Activated CD4-positive, alpha-beta T cell treated with anti-CD3 and anti-CD28 coated beads, Interleukin-2, amount 50 U/mL, for 4 hours (primary cell): ENCODE measurements around the gene SUN3.
"Not testable (repeated sequence)": the region's sequence is repeated elsewhere in the genome, so short reads cannot be mapped to it uniquely, and the experiment has no call there.

ENCODE experiments used
- DNase-seq, 2 experiments: peaks; one replicate each; pipeline ENCODE4 v3.0.0-alpha.2; 2020

SUN3 gene

DNA sequence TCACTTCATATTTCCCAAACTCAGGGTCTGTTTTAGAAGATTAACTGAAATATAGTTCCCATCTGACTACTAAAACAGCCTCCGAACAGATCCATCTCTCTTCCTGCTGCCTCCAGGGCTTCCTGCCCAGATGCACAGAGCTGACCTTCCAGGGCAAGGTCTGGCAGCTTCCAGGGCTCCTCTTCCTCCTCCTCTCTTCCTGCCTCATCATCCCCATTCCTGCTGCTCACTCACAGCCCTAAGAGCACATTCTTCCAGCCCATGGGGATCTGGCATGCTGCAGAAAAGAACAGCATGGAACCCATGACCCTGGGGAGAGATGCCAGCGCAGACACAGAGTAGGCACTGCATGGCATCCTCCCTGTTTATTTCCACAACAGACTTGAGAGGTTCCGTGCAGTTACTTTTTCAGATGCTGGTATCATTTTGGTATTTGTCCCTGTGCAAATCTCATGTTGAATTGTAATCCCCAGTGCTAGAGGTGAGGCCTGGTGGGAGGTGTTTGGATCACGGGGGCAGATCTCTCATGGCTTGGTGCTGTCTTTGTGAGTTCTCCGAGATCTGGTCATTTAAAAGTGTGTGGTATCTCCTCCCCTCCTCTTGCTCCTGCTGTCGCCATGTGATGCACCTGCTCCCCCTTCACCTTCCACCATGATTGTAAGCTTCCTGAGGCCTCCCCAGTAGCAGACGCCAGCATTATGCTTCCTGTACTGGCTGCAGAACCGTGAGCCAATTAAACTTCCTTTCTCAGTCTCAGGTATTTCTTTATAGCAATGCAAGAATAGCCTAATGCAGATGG, 85.0 kb downstream of the SUN3 start:
- DNase-seq = no peak

DNA sequence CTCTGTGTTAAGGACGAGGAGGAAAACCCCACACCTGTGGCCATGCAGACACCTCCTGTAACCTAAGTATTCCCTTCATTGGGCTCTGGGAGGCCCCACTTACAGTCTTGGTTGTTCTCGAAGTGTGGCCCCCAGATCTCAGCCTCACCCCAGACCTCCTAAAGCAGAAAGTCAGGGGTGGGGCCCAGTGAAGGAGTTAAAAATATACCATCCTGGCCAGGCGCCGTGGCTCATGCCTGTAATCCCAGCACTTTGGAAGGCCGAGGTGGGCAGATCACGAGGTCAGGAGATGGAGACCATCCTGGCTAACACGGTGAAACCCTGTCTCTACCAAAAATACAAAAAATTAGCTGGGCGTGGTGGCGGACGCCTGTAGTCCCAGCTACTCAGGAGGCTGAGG, 86.3 kb downstream of the SUN3 start:
- DNase-seq = not testable (repeated sequence)

DNA sequence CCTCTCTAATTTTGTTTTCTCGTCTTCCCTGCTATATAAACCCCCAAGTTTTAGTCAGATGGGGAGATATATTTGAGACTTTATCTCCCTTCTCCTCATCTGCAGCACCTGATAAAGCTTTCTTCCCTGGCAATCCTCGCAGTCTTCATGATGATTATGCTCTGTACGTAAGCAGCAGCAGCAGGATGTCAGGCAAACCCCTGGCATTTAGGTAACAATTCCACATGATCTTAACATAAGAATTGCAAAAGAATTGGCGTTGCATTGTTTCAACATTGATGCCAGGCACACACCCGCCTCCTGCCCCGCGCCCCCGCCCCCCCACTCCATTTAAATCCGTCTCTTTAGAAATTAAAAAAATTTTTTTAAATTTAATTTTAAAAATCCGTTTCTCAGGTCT, 86.8 kb downstream of the SUN3 start:
- DNase-seq = no peak

DNA sequence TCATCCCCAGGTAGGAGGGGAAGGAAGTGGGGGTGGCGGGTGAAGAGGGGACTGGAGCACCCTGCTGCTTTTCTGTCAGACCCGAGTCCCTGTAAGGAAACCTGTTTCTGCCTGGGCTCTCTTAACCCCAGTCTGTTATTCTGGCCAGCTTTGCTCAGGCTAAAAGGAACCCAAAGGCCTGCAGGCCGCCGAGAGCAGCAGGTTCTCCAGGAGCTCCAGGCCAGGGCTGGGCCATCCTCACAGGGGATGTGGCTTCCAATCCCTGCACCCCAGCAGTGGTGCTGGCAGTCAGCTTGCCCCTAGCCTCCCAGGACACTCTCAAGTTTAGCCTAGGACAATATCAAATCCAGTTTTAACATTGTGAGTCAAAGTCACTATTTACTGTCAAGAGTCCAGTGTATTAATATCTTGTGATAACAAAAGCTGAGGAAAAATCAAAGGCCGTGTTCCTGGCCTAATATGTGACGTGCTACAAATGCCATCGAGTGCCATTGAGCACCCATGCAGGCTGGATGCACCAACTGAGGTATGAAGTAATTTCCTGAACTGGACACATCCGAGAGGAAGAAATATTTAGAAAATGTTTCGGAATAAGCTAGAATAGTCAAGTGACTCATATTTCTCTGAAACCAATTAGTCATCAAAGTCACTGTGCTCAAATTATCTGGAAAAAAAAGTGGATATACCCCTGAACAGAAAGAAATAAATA, 87.6 kb downstream of the SUN3 start:
- DNase-seq = no peak

DNA sequence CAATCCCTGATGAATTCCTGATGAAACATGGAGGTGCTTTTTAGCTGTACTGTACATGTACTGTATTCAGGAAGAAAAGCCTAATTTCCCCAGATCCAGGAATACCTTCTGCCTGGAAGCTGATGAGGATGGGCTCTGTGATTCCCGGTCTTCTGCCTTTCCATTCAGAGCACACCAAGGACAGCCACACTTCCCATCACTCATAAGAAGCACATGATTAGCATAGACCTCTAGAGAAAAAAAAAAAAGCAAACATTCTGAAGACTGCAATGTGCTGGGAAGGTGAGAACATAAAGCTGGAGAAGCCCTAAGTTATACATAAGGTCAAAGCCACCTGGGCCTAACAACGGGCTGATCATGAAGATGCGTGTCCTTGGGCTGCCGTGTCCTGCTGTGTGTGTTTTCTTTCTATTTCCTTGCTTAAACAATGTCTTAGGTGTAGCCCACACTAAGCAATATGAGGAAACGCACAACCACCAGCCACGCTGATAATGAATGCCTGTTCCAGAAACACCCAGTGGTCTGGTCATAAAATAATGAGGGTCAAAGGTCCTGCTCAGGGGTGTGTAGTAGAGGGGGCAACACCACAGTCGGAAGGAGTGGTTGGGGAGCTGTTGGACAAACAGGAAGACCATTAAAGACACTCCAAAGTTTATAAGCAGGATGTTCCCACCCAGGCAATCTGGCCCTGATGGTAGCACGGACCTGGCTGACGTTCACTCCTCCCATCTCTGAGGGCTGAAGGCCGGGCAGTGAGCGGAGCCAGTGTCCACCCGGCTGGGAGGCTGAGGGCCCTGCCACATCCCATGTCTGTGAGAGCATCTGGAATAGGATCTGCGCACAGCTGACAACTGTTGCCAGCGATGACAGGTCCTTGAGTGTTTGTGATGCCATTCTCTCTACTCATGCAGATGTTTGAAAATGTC, 88.6 kb downstream of the SUN3 start:
- DNase-seq = no peak

DNA sequence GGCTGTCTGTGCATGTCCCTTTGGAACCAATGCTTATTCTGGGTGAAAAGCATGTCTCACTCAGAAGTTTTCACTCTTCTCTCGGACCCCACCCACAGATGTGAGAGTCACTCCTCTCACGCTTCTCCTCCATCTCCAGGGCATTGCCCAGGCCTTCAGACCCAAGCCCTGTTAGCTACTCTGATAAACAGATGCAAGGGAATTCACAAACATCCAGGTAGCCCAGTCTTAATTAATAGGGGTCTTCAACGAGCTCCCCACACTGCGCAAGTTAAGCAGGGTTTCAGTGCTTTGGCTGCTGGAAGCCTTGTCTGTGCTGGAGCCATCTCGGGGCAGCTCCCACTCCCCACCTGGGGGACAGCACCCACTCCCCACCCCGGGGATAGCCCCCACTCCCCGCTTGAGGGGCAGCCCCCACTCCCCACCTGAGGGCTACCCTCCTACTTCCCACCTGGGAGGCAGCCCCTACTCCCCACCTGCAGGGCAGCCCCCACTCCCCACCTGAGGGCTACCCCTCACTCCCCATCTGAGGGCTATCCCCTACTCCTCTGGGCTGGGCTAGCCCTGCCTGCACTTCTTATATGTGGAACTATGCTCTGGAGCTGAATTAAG, 89.4 kb downstream of the SUN3 start:
- no peak for DNase-seq

DNA sequence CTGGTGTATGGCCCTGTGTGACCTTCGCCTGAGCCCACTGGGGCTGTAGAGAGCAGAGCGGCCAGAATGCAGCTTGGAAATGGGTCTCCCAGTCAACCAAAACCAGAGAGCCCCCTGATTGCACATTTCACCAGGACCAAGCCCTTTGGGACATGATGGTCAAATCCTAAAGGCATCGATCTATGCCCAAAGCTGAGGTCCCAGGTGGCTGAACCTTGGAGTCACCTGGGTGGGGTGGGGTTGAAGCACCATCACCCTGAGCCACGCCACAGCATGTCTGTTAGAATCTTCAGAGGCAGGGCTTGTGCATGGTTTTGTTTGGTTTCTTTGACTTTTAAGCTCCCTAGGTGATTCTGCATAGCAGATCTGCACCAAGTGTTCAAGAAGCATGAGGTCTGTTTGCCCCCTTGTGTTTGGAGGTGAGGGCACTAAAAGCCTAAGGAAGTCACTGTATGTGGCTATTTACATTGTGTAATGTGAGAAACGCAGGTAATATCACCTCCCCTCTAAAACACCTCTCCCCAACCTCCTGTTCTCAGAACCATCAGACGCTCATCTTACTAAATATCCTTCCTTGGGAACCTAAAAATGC, 90.2 kb downstream of the SUN3 start:
- no peak for DNase-seq

DNA sequence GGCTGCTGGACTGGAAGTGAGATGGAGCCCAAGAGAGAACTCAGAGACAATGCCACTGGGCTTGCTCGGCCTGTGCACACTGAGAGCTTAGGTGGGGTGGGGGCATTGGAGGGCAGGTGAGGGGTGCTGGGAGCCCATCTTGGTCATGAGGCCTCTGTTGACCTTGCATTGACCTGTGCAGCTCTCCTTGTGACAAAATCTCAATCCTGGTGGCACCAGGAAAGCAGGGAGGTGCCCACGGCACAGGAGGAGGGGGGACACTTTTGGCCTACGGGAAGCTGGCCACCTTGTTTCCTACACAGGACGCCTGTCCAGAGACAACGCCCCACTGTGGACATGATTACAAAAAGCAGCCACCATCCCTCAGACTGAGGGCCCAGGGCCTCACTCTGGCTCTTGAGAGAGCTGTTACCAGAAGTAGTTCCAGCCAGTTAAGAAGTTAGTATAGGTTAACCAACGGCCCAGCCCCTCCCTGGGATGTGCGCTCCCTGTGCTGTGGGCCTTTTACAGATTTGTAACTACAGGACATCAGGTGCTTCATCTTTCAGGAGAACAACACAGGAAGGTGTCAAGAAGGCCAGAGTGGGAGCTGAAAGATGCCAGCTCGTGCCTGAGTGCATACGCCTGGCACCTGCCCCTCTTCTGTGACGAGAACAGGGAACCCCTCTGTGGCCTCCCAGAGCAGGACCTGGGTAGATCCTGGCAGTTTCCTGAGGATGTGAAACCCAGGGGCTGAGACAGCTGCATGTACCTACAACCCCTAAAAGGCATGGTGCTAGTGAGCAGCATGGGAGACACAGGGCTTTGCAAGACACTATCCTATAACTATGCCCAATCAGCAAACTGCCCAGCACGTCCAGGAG, 91.0 kb downstream of the SUN3 start:
- DNase-seq = no peak
